HFFc6 (cell line): ENCODE data around the gene OSBPL5. TPM values are rescaled to one million over a fixed set of nuclear protein-coding genes. Genes with fewer than 3 reads are reported as not detected.

Experiments
- DNase-seq: peaks from one replicate; pipeline ENCODE4 v3.0.0-alpha.2; 2018
- H3K27ac Mint-ChIP-seq: 2 replicates; pipeline ENCODE4 v1.8.0; 2020; ENCODE audit warnings: mild to moderate bottlenecking, mixed read lengths
- H3K27me3 Mint-ChIP-seq: 2 replicates; pipeline ENCODE4 v1.8.0; 2021; ENCODE audit warnings: mild to moderate bottlenecking, moderate library complexity, mixed read lengths; ENCODE audit not compliant: insufficient read depth
- H3K36me3 Mint-ChIP-seq: 2 replicates; pipeline ENCODE4 v1.8.0; 2021; ENCODE audit warnings: low read depth, mixed read lengths
- H3K4me1 Mint-ChIP-seq: 2 replicates; pipeline ENCODE4 v1.8.0; 2020; ENCODE audit warnings: low read depth, mixed read lengths
- H3K4me3 Mint-ChIP-seq: 2 replicates; pipeline ENCODE4 v1.8.0; 2020; ENCODE audit warnings: mild to moderate bottlenecking, moderate library complexity, mixed read lengths
- H3K9me3 Mint-ChIP-seq: 2 replicates; pipeline ENCODE4 v1.8.0; 2020; ENCODE audit warnings: mild to moderate bottlenecking, mixed read lengths
- CTCF ChIP-seq: fragments of 200-600 bp; sonication (generic); IDR thresholded peaks from 2 replicates; pipeline ENCODE4 v1.5.0; 2021; ENCODE audit warnings: antibody characterized with exemption, mild to moderate bottlenecking
- total RNA-seq, 6 experiments: library from RNA; stranded (reverse); fragmentation: NEBNext Ultra II Directional; extraction: Animal tissue kit (Norgen Biotek cat#: 25700); gene quantifications; 2 replicates in 1 of 6; 3 replicates in 5 of 6; pipeline ENCODE4 v1.2.3, GENCODE V29; 2021

OSBPL5 gene
- total RNA-seq, 6 experiments from 2014 or later: 32.6 to 42.6 (median 36.7) TPM

- peaks cover 31% of the 10 kb centered on the region for H3K27me3 Mint-ChIP-seq
- TF ChIP-seq CTCF: no peak
- H3K4me3 Mint-ChIP-seq: no peak overlapping the region
- H3K9me3 Mint-ChIP-seq: peaks cover 12% of the 10 kb centered on the region
- no peaks in the 10 kb centered on the region for H3K4me1 Mint-ChIP-seq
- no peak for DNase-seq
- H3K27ac Mint-ChIP-seq: no peak overlapping the region
- H3K36me3 Mint-ChIP-seq: peaks cover 5% of the 10 kb centered on the region; the same call in 1 of the 2 replicates
Measured at GRCh38 chr11:3207526-3208189, 42.5 kb upstream of the OSBPL5 start.

- H3K36me3 Mint-ChIP-seq: peaks cover 5% of the 10 kb centered on the region; the same call in 1 of the 2 replicates
- no peak for DNase-seq
- no peak overlapping the region for H3K4me3 Mint-ChIP-seq
- peaks cover 11% of the 10 kb centered on the region for H3K9me3 Mint-ChIP-seq
- no peak overlapping the region for H3K27ac Mint-ChIP-seq
- TF ChIP-seq CTCF: no peak
- H3K4me1 Mint-ChIP-seq: no peaks in the 10 kb centered on the region
- H3K27me3 Mint-ChIP-seq: peaks cover 37% of the 10 kb centered on the region
Measured at GRCh38 chr11:3206922-3207204, 41.8 kb upstream of the OSBPL5 start.

GRCh38 chr11:3206156-3206921, 41.2 kb upstream of the OSBPL5 start:
- no peak for DNase-seq
- Mint-ChIP-seq H3K4me1 (no peaks in the 10 kb centered on the region), H3K27ac (no peak overlapping the region), H3K36me3 (no peaks in the 10 kb centered on the region), H3K9me3 (peaks cover 6% of the 10 kb centered on the region; the same call in 1 of the 2 replicates), H3K4me3 (no peak overlapping the region), H3K27me3 (peaks cover 39% of the 10 kb centered on the region)
- TF ChIP-seq CTCF: no peak

- H3K4me1 Mint-ChIP-seq: no peaks in the 10 kb centered on the region
- no peak for DNase-seq
- no peaks in the 10 kb centered on the region for H3K36me3 Mint-ChIP-seq
- H3K27me3 Mint-ChIP-seq: peaks cover 43% of the 10 kb centered on the region
- TF ChIP-seq CTCF: no peak
- no peak overlapping the region for H3K27ac Mint-ChIP-seq
- H3K4me3 Mint-ChIP-seq: no peak overlapping the region
- H3K9me3 Mint-ChIP-seq: no peaks in the 10 kb centered on the region
Measured at GRCh38 chr11:3205261-3206155, 40.4 kb upstream of the OSBPL5 start.

- DNase-seq: no peak
- TF ChIP-seq CTCF: no peak
- Mint-ChIP-seq H3K27ac (no peak overlapping the region), H3K27me3 (peaks cover 44% of the 10 kb centered on the region), H3K4me3 (no peak overlapping the region), H3K36me3 (no peaks in the 10 kb centered on the region), H3K9me3 (no peaks in the 10 kb centered on the region), H3K4me1 (no peaks in the 10 kb centered on the region)
Measured at GRCh38 chr11:3204141-3205015, 39.3 kb upstream of the OSBPL5 start.
